ENCODE measurements around the gene SHANK2. TPM values are rescaled to one million over a fixed set of nuclear protein-coding genes. Genes with fewer than 3 reads are reported as not detected.
A peak's percentile ranks its signal among the peaks of the same experiment; 100 is the strongest.

The SHANK2 gene
- total RNA-seq, 2 experiments from 2014 or later, result not detected

DNA sequence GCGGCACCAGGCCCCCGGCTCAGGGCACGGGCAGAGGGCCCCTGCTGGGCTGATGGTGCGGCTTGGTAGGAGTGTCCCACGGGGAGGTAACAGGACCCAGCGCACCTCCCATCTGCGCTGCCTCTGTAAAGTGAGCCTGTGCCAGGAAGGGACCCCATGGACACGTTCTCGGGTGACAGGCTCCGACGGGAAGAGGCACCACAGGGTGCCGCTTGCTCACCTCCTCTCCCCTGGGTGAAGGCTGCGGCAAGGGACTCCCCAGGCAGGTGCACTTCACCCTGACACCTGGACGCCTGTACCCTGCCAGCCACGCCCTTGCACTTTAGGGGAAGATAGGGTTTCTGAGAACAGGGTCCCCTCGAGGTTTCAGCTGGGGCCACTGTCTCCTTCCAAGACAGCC, 48.1 kb downstream of the SHANK2 start:
- peaks cover 40% of the 10 kb centered on the region for H3K4me1 ChIP-seq (ENCODE audit: insufficient read depth, low read length, poor library complexity, severe bottlenecking)
- H3K4me3 ChIP-seq (ENCODE audit: low read depth, low read length, poor library complexity, severe bottlenecking), result no peak overlapping the region
- no peak overlapping the region for H3K27ac ChIP-seq (ENCODE audit: low read depth, low read length, poor library complexity, severe bottlenecking)
- peak overlapping the region; percentile 22; the same call in 1 of the 2 replicates for H3K4me2 ChIP-seq (ENCODE audit: low read length)
- H2AFZ ChIP-seq (ENCODE audit: low read length), result no peak overlapping the region
- H3K36me3 ChIP-seq (ENCODE audit: insufficient read depth, low read length), result no peaks in the 10 kb centered on the region
- BruUV-seq (replicated peaks), result no TSS peak
- no peaks in the 10 kb centered on the region for H4K20me1 ChIP-seq (ENCODE audit: insufficient read depth, low read length)
- peaks cover 4% of the 10 kb centered on the region; the same call in 1 of the 2 replicates for H3K9me3 ChIP-seq (ENCODE audit: low read length)
- no peaks in the 10 kb centered on the region for H3K79me2 ChIP-seq (ENCODE audit: insufficient read depth, low read depth, low read length)
- intact Hi-C loops (cut with micrococcal nuclease; ENCODE audit: unreplicated experiment), result loop anchor here (5.0 kb wide), 2 partner anchors 168 to 218 kb away; no protein-coding TSS in a partner anchor
- TF ChIP-seq, protein P1, sequence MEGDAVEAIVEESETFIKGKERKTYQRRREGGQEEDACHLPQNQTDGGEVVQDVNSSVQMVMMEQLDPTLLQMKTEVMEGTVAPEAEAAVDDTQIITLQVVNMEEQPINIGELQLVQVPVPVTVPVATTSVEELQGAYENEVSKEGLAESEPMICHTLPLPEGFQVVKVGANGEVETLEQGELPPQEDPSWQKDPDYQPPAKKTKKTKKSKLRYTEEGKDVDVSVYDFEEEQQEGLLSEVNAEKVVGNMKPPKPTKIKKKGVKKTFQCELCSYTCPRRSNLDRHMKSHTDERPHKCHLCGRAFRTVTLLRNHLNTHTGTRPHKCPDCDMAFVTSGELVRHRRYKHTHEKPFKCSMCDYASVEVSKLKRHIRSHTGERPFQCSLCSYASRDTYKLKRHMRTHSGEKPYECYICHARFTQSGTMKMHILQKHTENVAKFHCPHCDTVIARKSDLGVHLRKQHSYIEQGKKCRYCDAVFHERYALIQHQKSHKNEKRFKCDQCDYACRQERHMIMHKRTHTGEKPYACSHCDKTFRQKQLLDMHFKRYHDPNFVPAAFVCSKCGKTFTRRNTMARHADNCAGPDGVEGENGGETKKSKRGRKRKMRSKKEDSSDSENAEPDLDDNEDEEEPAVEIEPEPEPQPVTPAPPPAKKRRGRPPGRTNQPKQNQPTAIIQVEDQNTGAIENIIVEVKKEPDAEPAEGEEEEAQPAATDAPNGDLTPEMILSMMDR (conservative IDR thresholded peaks at IDR 0.05; ENCODE audit: low read length), result no peak
- no peak for TF ChIP-seq EZH2phosphoT487 (IDR thresholded peaks at IDR 0.05; ENCODE audit: borderline replicate concordance, low read depth, low read length)
- ChIA-PET POLR2A (no interaction called here), CTCF (ENCODE audit: unreplicated experiment) (no interaction called here)
- DNase-seq (ENCODE audit: low spot score), result peak; percentile 49
- H3K9me2 ChIP-seq (ENCODE audit: insufficient read depth, low read length), result no peaks in the 10 kb centered on the region

GRCh38 chr11:71203681-71204080, 48.7 kb downstream of the SHANK2 start:
- no peak overlapping the region for H2AFZ ChIP-seq (ENCODE audit: low read length)
- no peak for DNase-seq (ENCODE audit: low spot score)
- peaks cover 4% of the 10 kb centered on the region; the same call in 1 of the 2 replicates for H3K9me3 ChIP-seq (ENCODE audit: low read length)
- H3K36me3 ChIP-seq (ENCODE audit: insufficient read depth, low read length), result no peaks in the 10 kb centered on the region
- no peaks in the 10 kb centered on the region for H4K20me1 ChIP-seq (ENCODE audit: insufficient read depth, low read length)
- intact Hi-C loops (cut with micrococcal nuclease; ENCODE audit: unreplicated experiment), result loop anchor here (5.0 kb wide), 2 partner anchors 169 to 219 kb away; no protein-coding TSS in a partner anchor
- POLR2A ChIA-PET, result no interaction called here
- no peaks in the 10 kb centered on the region for H3K9me2 ChIP-seq (ENCODE audit: insufficient read depth, low read length)
- TF ChIP-seq EZH2phosphoT487 (IDR thresholded peaks at IDR 0.05; ENCODE audit: borderline replicate concordance, low read depth, low read length), result no peak
- TF ChIP-seq, protein P1 (conservative IDR thresholded peaks at IDR 0.05; ENCODE audit: low read length), result no peak
- H3K4me1 ChIP-seq (ENCODE audit: insufficient read depth, low read length, poor library complexity, severe bottlenecking), result peaks cover 41% of the 10 kb centered on the region
- no peaks in the 10 kb centered on the region for H3K79me2 ChIP-seq (ENCODE audit: insufficient read depth, low read depth, low read length)
- CTCF ChIA-PET (ENCODE audit: unreplicated experiment), result no interaction called here
- H3K27ac ChIP-seq (ENCODE audit: low read depth, low read length, poor library complexity, severe bottlenecking), result no peak overlapping the region
- H3K4me3 ChIP-seq (ENCODE audit: low read depth, low read length, poor library complexity, severe bottlenecking), result no peak overlapping the region
- BruUV-seq (replicated peaks), result no TSS peak
- H3K4me2 ChIP-seq (ENCODE audit: low read length), result no peak overlapping the region

- POLR2A ChIA-PET, result no interaction called here
- H2AFZ ChIP-seq (ENCODE audit: low read length), result no peak overlapping the region
- H3K27ac ChIP-seq (ENCODE audit: low read depth, low read length, poor library complexity, severe bottlenecking), result no peak overlapping the region
- TF ChIP-seq, protein P1 (conservative IDR thresholded peaks at IDR 0.05; ENCODE audit: low read length), result no peak
- TF ChIP-seq EZH2phosphoT487 (IDR thresholded peaks at IDR 0.05; ENCODE audit: borderline replicate concordance, low read depth, low read length), result no peak
- CTCF ChIA-PET (ENCODE audit: unreplicated experiment), result no interaction called here
- H3K36me3 ChIP-seq (ENCODE audit: insufficient read depth, low read length), result no peaks in the 10 kb centered on the region
- no peaks in the 10 kb centered on the region for H3K79me2 ChIP-seq (ENCODE audit: insufficient read depth, low read depth, low read length)
- no peak overlapping the region for H3K4me2 ChIP-seq (ENCODE audit: low read length)
- no peaks in the 10 kb centered on the region for H3K9me2 ChIP-seq (ENCODE audit: insufficient read depth, low read length)
- no peak for DNase-seq (ENCODE audit: low spot score)
- peaks cover 41% of the 10 kb centered on the region for H3K4me1 ChIP-seq (ENCODE audit: insufficient read depth, low read length, poor library complexity, severe bottlenecking)
- no peaks in the 10 kb centered on the region for H4K20me1 ChIP-seq (ENCODE audit: insufficient read depth, low read length)
- intact Hi-C loops (cut with micrococcal nuclease; ENCODE audit: unreplicated experiment), result loop anchor here (5.0 kb wide), 2 partner anchors 169 to 219 kb away; no protein-coding TSS in a partner anchor
- H3K4me3 ChIP-seq (ENCODE audit: low read depth, low read length, poor library complexity, severe bottlenecking), result no peak overlapping the region
- H3K9me3 ChIP-seq (ENCODE audit: low read length), result no peaks in the 10 kb centered on the region
- no TSS peak for BruUV-seq (replicated peaks)
Measured at GRCh38 chr11:71202966-71203365, 49.4 kb downstream of the SHANK2 start.

Measured in OCI-LY7 (cell line).